H9 (cell line): ENCODE results near the gene RNF227. TPM values are rescaled to one million over a fixed set of nuclear protein-coding genes. Genes with fewer than 3 reads are reported as not detected.

ENCODE experiments used
- DNase-seq: peaks from one replicate; pipeline ENCODE4 v3.0.0-alpha.2; 2017
- H2AFZ ChIP-seq: one replicate; pipeline ENCODE4 v1.6.1; 2013; ENCODE audit warnings: mild to moderate bottlenecking, low read length, control low read depth, moderate library complexity
- H2AK5ac ChIP-seq: 2 replicates; pipeline ENCODE4 v1.6.1; 2013; ENCODE audit warnings: low read length, control low read depth, mixed read lengths; ENCODE audit not compliant: insufficient read length
- H2BK120ac ChIP-seq: one replicate; pipeline ENCODE4 v1.6.1; 2013; ENCODE audit warnings: low read depth, mild to moderate bottlenecking, low read length, control low read depth, inconsistent platforms; ENCODE audit not compliant: poor library complexity, severe bottlenecking
- H2BK12ac ChIP-seq: 2 replicates; pipeline ENCODE4 v1.6.1; 2013; ENCODE audit warnings: low read length, control low read depth, mixed read lengths, low read depth; ENCODE audit not compliant: insufficient read length
- H2BK15ac ChIP-seq: 2 replicates; pipeline ENCODE4 v1.6.1; 2013; ENCODE audit warnings: low read depth, low read length, control low read depth
- H2BK20ac ChIP-seq: one replicate; pipeline ENCODE4 v1.6.1; 2013; ENCODE audit warnings: low read depth, mild to moderate bottlenecking, low read length, control low read depth, inconsistent platforms; ENCODE audit not compliant: poor library complexity, severe bottlenecking
- H2BK5ac ChIP-seq: 2 replicates; pipeline ENCODE4 v1.6.1; 2013; ENCODE audit warnings: low read length, control low read depth, mixed read lengths; ENCODE audit not compliant: insufficient read length
- H3K14ac ChIP-seq: 2 replicates; pipeline ENCODE4 v1.6.1; 2013; ENCODE audit warnings: low read length, control low read depth; ENCODE audit not compliant: insufficient read depth
- H3K18ac ChIP-seq: 2 replicates; pipeline ENCODE4 v1.6.1; 2013; ENCODE audit warnings: low read depth, mild to moderate bottlenecking, mixed read lengths, low read length, control low read depth; ENCODE audit not compliant: insufficient read length
- H3K23ac ChIP-seq: 2 replicates; pipeline ENCODE4 v1.6.1; 2013; ENCODE audit warnings: low read length, control low read depth, mixed read lengths, low read depth; ENCODE audit not compliant: insufficient read length
- H3K23me2 ChIP-seq: 2 replicates; pipeline ENCODE4 v1.6.1; 2013; ENCODE audit warnings: low read depth, mild to moderate bottlenecking, mixed read lengths, low read length, control low read depth; ENCODE audit not compliant: insufficient read length, poor library complexity, severe bottlenecking
- H3K27ac ChIP-seq: 2 replicates; pipeline ENCODE4 v1.5.1; 2013; ENCODE audit warnings: low read length, control low read depth, mixed read lengths, low read depth; ENCODE audit not compliant: insufficient read length
- H3K27me3 ChIP-seq: 2 replicates; pipeline ENCODE4 v1.6.1; 2013; ENCODE audit warnings: low read length, control low read depth, inconsistent platforms; ENCODE audit not compliant: insufficient read depth
- H3K4ac ChIP-seq: 2 replicates; pipeline ENCODE4 v1.6.1; 2013; ENCODE audit warnings: low read depth, mild to moderate bottlenecking, control low read depth, inconsistent platforms, low read length, moderate library complexity
- H3K4me1 ChIP-seq: 2 replicates; pipeline ENCODE4 v1.6.1; 2013; ENCODE audit warnings: low read length, control low read depth, inconsistent platforms; ENCODE audit not compliant: insufficient read depth
- H3K4me2 ChIP-seq: 2 replicates; pipeline ENCODE4 v1.6.1; 2013; ENCODE audit warnings: low read length, control low read depth, mixed read lengths; ENCODE audit not compliant: insufficient read length, insufficient read depth
- H3K56ac ChIP-seq: 2 replicates; pipeline ENCODE4 v1.6.1; 2013; ENCODE audit warnings: low read depth, mild to moderate bottlenecking, mixed read lengths, low read length, control low read depth; ENCODE audit not compliant: insufficient read length
- H3K79me1 ChIP-seq: 2 replicates; pipeline ENCODE4 v1.6.1; 2013; ENCODE audit warnings: low read depth, mild to moderate bottlenecking, moderate library complexity, low read length, control low read depth, inconsistent platforms; ENCODE audit not compliant: insufficient read depth, poor library complexity, severe bottlenecking
- H3K79me2 ChIP-seq: 2 replicates; pipeline ENCODE4 v1.6.1; 2013; ENCODE audit warnings: low read length, control low read depth, inconsistent platforms; ENCODE audit not compliant: insufficient read depth
- H3K9ac ChIP-seq: 2 replicates; pipeline ENCODE4 v1.6.1; 2013; ENCODE audit warnings: low read length, control low read depth, mixed read lengths; ENCODE audit not compliant: insufficient read length; ENCODE audit errors: extremely low read depth
- H3K9me3 ChIP-seq: one replicate; pipeline ENCODE4 v1.6.1; 2013; ENCODE audit warnings: low read depth, low read length, inconsistent platforms; ENCODE audit not compliant: control insufficient read depth
- H3T11ph ChIP-seq: one replicate; pipeline ENCODE4 v1.6.1; 2013; ENCODE audit warnings: mild to moderate bottlenecking, low read length, control low read depth, inconsistent platforms
- H4K20me1 ChIP-seq: one replicate; pipeline ENCODE4 v1.6.1; 2013; ENCODE audit not compliant: control insufficient read depth, insufficient read length, insufficient read depth
- H4K5ac ChIP-seq: 2 replicates; pipeline ENCODE4 v1.6.1; 2013; ENCODE audit warnings: low read depth, mild to moderate bottlenecking, mixed read lengths, low read length, control low read depth; ENCODE audit not compliant: insufficient read length
- H4K8ac ChIP-seq: replicated peaks from 2 replicates; pipeline ENCODE4 v1.6.1; 2013; ENCODE audit warnings: low read length, control low read depth, mixed read lengths, low read depth; ENCODE audit not compliant: insufficient read length
- H4K91ac ChIP-seq: 2 replicates; pipeline ENCODE4 v1.6.1; 2013; ENCODE audit warnings: low read depth, mild to moderate bottlenecking, moderate library complexity, mixed read lengths, low read length, control low read depth; ENCODE audit not compliant: insufficient read length
- H3K27ac Mint-ChIP-seq, 3 experiments: 2 replicates in 2 of 3; 3 replicates in 1 of 3; pipeline ENCODE4 v1.8.0; 2020 to 2021; ENCODE audit warnings: mixed read lengths in 3 of 3, mild to moderate bottlenecking in 1 of 3, moderate library complexity in 1 of 3
- H3K27me3 Mint-ChIP-seq: 2 replicates; pipeline ENCODE4 v1.8.0; 2021; ENCODE audit warnings: low read depth, mild to moderate bottlenecking, moderate library complexity, mixed read lengths
- H3K36me3 Mint-ChIP-seq, 3 experiments: 2 replicates in 2 of 3; 3 replicates in 1 of 3; pipeline ENCODE4 v1.8.0; 2020 to 2021; ENCODE audit warnings: low read depth in 3 of 3, mixed read lengths in 3 of 3; ENCODE audit not compliant: insufficient read depth in 1 of 3
- H3K4me1 Mint-ChIP-seq, 2 experiments: 2 replicates each; pipeline ENCODE4 v1.8.0; 2020; ENCODE audit warnings: mixed read lengths in 2 of 2
- H3K4me3 Mint-ChIP-seq, 2 experiments: 2 replicates in 1 of 2; 3 replicates in 1 of 2; pipeline ENCODE4 v1.8.0; 2020 to 2021; ENCODE audit warnings: mild to moderate bottlenecking in 2 of 2, mixed read lengths in 2 of 2, moderate library complexity in 1 of 2
- H3K9me3 Mint-ChIP-seq, 2 experiments: 2 replicates in 1 of 2; 3 replicates in 1 of 2; pipeline ENCODE4 v1.8.0; 2020; ENCODE audit warnings: mild to moderate bottlenecking in 2 of 2, mixed read lengths in 2 of 2, moderate library complexity in 1 of 2
- CTCF ChIP-seq: fragments of 200-600 bp; sonication (generic); conservative IDR thresholded peaks from 3 replicates; pipeline ENCODE4 v1.8.0; 2021; ENCODE audit warnings: antibody characterized with exemption, mild to moderate bottlenecking
- WGBS: extraction: QIAGEN DNeasy Blood & Tissue Kit; methylation state at CpG from one replicate; pipeline ENCODE4 v1.1.7; 2013; ENCODE audit warnings: missing lambda C conversion rate, low lambda C conversion rate, mixed read lengths; ENCODE audit not compliant: insufficient read length; ENCODE audit errors: extremely low coverage; 5-methylcytosine and 5-hydroxymethylcytosine counted together
- total RNA-seq: library from RNA; stranded (reverse); gene quantifications from 2 replicates; pipeline ENCODE4 v1.2.1, GENCODE V29; 2021

The RNF227 gene
- total RNA-seq, 1 experiment from 2014 or later: 1.9 TPM

GRCh38 chr17:7903154-7904103, 12.7 kb downstream of the RNF227 start:
- H3K23me2 ChIP-seq: no peaks in the 10 kb centered on the region
- no peaks in the 10 kb centered on the region for H4K20me1 ChIP-seq
- H3K27ac ChIP-seq: no peak overlapping the region
- H3T11ph ChIP-seq: no peak overlapping the region
- no peak for TF ChIP-seq CTCF
- H4K91ac ChIP-seq: no peak overlapping the region
- H2BK20ac ChIP-seq: no peak overlapping the region
- no peak overlapping the region for H3K56ac ChIP-seq
- no peak overlapping the region for H3K23ac ChIP-seq
- H2BK12ac ChIP-seq: no peak overlapping the region
- H3K27me3 Mint-ChIP-seq: no peaks in the 10 kb centered on the region; the same call in none of the 2 replicates
- no peaks in the 10 kb centered on the region for H3K9me3 ChIP-seq
- no CpG with 5 or more reads among the region's 22 CpGs for WGBS
- no peak overlapping the region for H2AK5ac ChIP-seq
- H3K14ac ChIP-seq: no peak overlapping the region
- H3K9me3 Mint-ChIP-seq: no peaks in the 10 kb centered on the region
- peak; percentile 62 for DNase-seq
- H4K5ac ChIP-seq: no peak overlapping the region
- H2AFZ ChIP-seq: no peak overlapping the region
- H3K4ac ChIP-seq: no peak overlapping the region
- H4K8ac ChIP-seq: no peak overlapping the region
- H2BK15ac ChIP-seq: no peak overlapping the region
- H2BK120ac ChIP-seq: no peak overlapping the region
- peak overlapping the region in 1 of 3 experiments; percentile 72; a peak in 3 of 7 replicates for H3K27ac Mint-ChIP-seq
- H3K36me3 Mint-ChIP-seq: peaks cover 14 to 68% (median 36%) of the 10 kb centered on the region in 3 experiments; a peak in 6 of 7 replicates
- peaks cover 12 to 16% of the 10 kb centered on the region in 2 experiments for H3K4me1 Mint-ChIP-seq
- no peaks in the 10 kb centered on the region for H3K79me2 ChIP-seq
- H3K4me1 ChIP-seq: no peaks in the 10 kb centered on the region
- no peaks in the 10 kb centered on the region for H3K79me1 ChIP-seq
- H3K4me3 Mint-ChIP-seq: no peak overlapping the region
- H3K4me2 ChIP-seq: no peak overlapping the region
- H3K27me3 ChIP-seq: no peaks in the 10 kb centered on the region; the same call in 1 of the 2 replicates
- no peak overlapping the region for H3K9ac ChIP-seq
- H3K18ac ChIP-seq: no peak overlapping the region
- no peak overlapping the region for H2BK5ac ChIP-seq
